Activated B cell treated with CpG ODN at 0.5 μM for 24 hours (primary cell): ENCODE measurements around the gene NKAIN2. TPM values are rescaled to one million over a fixed set of nuclear protein-coding genes. Genes with fewer than 3 reads are reported as not detected.

Experiments
- ATAC-seq: fragments of 200-7000 bp; cut with Tn5 transposase; one replicate; pipeline ENCODE4 v1.10.0; 2021; ENCODE audit warnings: low read depth, mild to moderate bottlenecking, moderate library complexity
- CTCF ChIA-PET: fragments of 350-600 bp; sonication (Branson Sonifier 250); formaldehyde crosslinking; loops from one replicate; lab custom pipeline; 2021; ENCODE audit warnings: antibody characterized with exemption; lab: Charles Lee
- POLR2A ChIA-PET: fragments of 350-600 bp; sonication (Branson Sonifier 250); formaldehyde crosslinking; loops from one replicate; lab custom pipeline; 2021; ENCODE audit warnings: antibody characterized with exemption; lab: Charles Lee
- DNase-seq: peaks from one replicate; pipeline ENCODE4 v3.0.0; 2022
- H3K27ac Mint-ChIP-seq: one replicate; pipeline ENCODE4 v1.8.0; 2020; ENCODE audit warnings: mixed read lengths
- H3K27me3 Mint-ChIP-seq: one replicate; pipeline ENCODE4 v1.8.0; 2021; ENCODE audit warnings: mixed read lengths
- H3K36me3 Mint-ChIP-seq: one replicate; pipeline ENCODE4 v1.8.0; 2021; ENCODE audit warnings: low read depth, mixed read lengths
- H3K4me1 Mint-ChIP-seq: one replicate; pipeline ENCODE4 v1.8.0; 2021; ENCODE audit warnings: mixed read lengths
- H3K4me3 Mint-ChIP-seq: one replicate; pipeline ENCODE4 v1.8.0; 2020; ENCODE audit warnings: mild to moderate bottlenecking, mixed read lengths
- H3K9me3 Mint-ChIP-seq: one replicate; pipeline ENCODE4 v1.8.0; 2020; ENCODE audit warnings: mixed read lengths
- CTCF ChIP-seq: fragments of 200-600 bp; IDR thresholded peaks from one replicate; pipeline ENCODE4 v1.8.0; 2022; ENCODE audit warnings: antibody characterized with exemption, mild to moderate bottlenecking
- intact Hi-C: fragments of 100-400 bp; cut with micrococcal nuclease; formaldehyde crosslinking; loops from one replicate; pipeline ENCODE4 v1.15.1; 2024
- total RNA-seq: library from RNA; stranded (reverse); gene quantifications from 2 replicates; pipeline ENCODE4 v1.2.3, GENCODE V29; 2022

The NKAIN2 gene
- total RNA-seq, 1 donor from 2014 or later = not detected

GRCh38 chr6:124873066-124873410, 1069.4 kb downstream of the NKAIN2 start:
- Mint-ChIP-seq H3K4me1 (no peaks in the 10 kb centered on the region), H3K27me3 (no peaks in the 10 kb centered on the region), H3K36me3 (no peaks in the 10 kb centered on the region), H3K27ac (no peak overlapping the region), H3K4me3 (no peak overlapping the region), H3K9me3 (peaks cover 4% of the 10 kb centered on the region)
- intact Hi-C loops = no loop called here
- no peak for TF ChIP-seq CTCF
- DNase-seq (no peak), ATAC-seq (no peak)
- CTCF ChIA-PET = no interaction called here
- POLR2A ChIA-PET = no interaction called here

Other genes with a start within 250 kb of the NKAIN2 start
- not detected in 2 replicates for gene TRDN, start 166.9 kb upstream of the NKAIN2 start, total RNA-seq